B cell (primary cell): Measurements from ENCODE around the gene PGS1. TPM values are rescaled to one million over a fixed set of nuclear protein-coding genes. Genes with fewer than 3 reads are reported as not detected.

Experiments used
- ATAC-seq: fragments of 200-7000 bp; cut with Tn5 transposase; one replicate; pipeline ENCODE4 v1.10.0; 2021; ENCODE audit warnings: low read depth, mild to moderate bottlenecking, moderate number of reproducible peaks, moderate library complexity
- CTCF ChIA-PET: fragments of 350-600 bp; sonication (Branson Sonifier 250); formaldehyde crosslinking; loops from one replicate; lab custom pipeline; 2021; ENCODE audit warnings: antibody characterized with exemption, inconsistent platforms; lab: Charles Lee
- POLR2A ChIA-PET: fragments of 350-600 bp; sonication (Branson Sonifier 250); formaldehyde crosslinking; loops from one replicate; lab custom pipeline; 2021; ENCODE audit warnings: antibody characterized with exemption; lab: Charles Lee
- DNase-seq: peaks from one replicate; pipeline ENCODE4 v3.0.0; 2013
- H2AFZ ChIP-seq: 2 replicates; pipeline ENCODE4 v1.6.1; 2012; ENCODE audit warnings: mild to moderate bottlenecking, low read depth, low read length; ENCODE audit not compliant: insufficient read depth, poor library complexity, severe bottlenecking
- H3K27ac ChIP-seq, 2 donors: 1 replicate in 1 of 2; 2 replicates in 1 of 2; pipeline ENCODE4 v1.5.1; 2012 to 2013; ENCODE audit warnings: low read length in 2 of 2, mild to moderate bottlenecking in 2 of 2, moderate library complexity in 1 of 2
- H3K27me3 ChIP-seq, 4 experiments: fragments of 200-600 bp in 1 of 4; sonication (generic) in 1 of 4; replicated peaks in 1 of 4; 1 replicate in 2 of 4; 2 replicates in 2 of 4; pipeline versions ENCODE4 v1.6.1 to v1.7.0; 2013 to 2016; ENCODE audit warnings: low read length in 3 of 4, mild to moderate bottlenecking in 2 of 4, mixed read lengths in 1 of 4, moderate library complexity in 1 of 4; ENCODE audit not compliant: insufficient read depth in 4 of 4, control insufficient read depth in 3 of 4; ENCODE audit errors: control extremely low read depth in 1 of 4
- H3K36me3 ChIP-seq, 2 experiments: replicated peaks in 1 of 2; 1 replicate in 1 of 2; 2 replicates in 1 of 2; pipeline versions ENCODE4 v1.6.1 to v1.7.1; 2013; ENCODE audit warnings: low read length in 1 of 2; ENCODE audit not compliant: insufficient read depth in 2 of 2, control insufficient read depth in 1 of 2; ENCODE audit errors: control extremely low read depth in 1 of 2, extremely low read depth in 1 of 2
- H3K4me1 ChIP-seq, 2 donors: fragments of 200-600 bp in 1 of 2; sonication (generic) in 1 of 2; 1 replicate in 1 of 2; 2 replicates in 1 of 2; pipeline versions ENCODE4 v1.5.1 to v1.6.1; 2013 to 2017; ENCODE audit warnings: low read length in 2 of 2; ENCODE audit not compliant: control insufficient read depth in 2 of 2, insufficient read depth in 2 of 2
- H3K4me2 ChIP-seq: replicated peaks from 2 replicates; pipeline ENCODE3; 2012; ENCODE audit warnings: mild to moderate bottlenecking, low read depth, low read length; ENCODE audit not compliant: poor library complexity, severe bottlenecking
- H3K4me3 ChIP-seq, 5 experiments: fragments of 200-600 bp in 1 of 5; sonication (generic) in 1 of 5; 1 replicate in 3 of 5; 2 replicates in 2 of 5; pipeline versions ENCODE4 v1.5.1 to v1.7.0; 2011 to 2016; ENCODE audit warnings: low read length in 4 of 5, mild to moderate bottlenecking in 4 of 5, low read depth in 2 of 5, control low read depth in 1 of 5, moderate library complexity in 1 of 5; ENCODE audit not compliant: insufficient read depth in 1 of 5; ENCODE audit errors: control extremely low read depth in 1 of 5, extremely low read depth in 1 of 5
- H3K79me2 ChIP-seq: fragments of 200-600 bp; sonication (generic); one replicate; pipeline ENCODE4 v1.6.0; 2016; ENCODE audit warnings: low read length; ENCODE audit not compliant: control insufficient read depth, insufficient read depth
- H3K9ac ChIP-seq: fragments of 200-600 bp; sonication (generic); 2 replicates; pipeline ENCODE4 v1.6.1; 2017; ENCODE audit warnings: mild to moderate bottlenecking, low read length, moderate library complexity
- H3K9me3 ChIP-seq, 3 donors: one replicate each; pipeline versions ENCODE4 v1.6.1 to v1.7.1; 2013; ENCODE audit warnings: low read length in 2 of 3; ENCODE audit not compliant: control insufficient read depth in 2 of 3, insufficient read depth in 1 of 3; ENCODE audit errors: control extremely low read depth in 1 of 3
- H4K20me1 ChIP-seq: 2 replicates; pipeline ENCODE4 v1.6.0; 2012; ENCODE audit warnings: mild to moderate bottlenecking, low read length; ENCODE audit not compliant: insufficient read depth, control insufficient read depth, poor library complexity, severe bottlenecking
- H3K27ac Mint-ChIP-seq: one replicate; pipeline ENCODE4 v1.8.0; 2021; ENCODE audit warnings: mixed read lengths
- H3K27me3 Mint-ChIP-seq: one replicate; pipeline ENCODE4 v1.8.0; 2021; ENCODE audit warnings: mixed read lengths
- H3K4me1 Mint-ChIP-seq: one replicate; pipeline ENCODE4 v1.8.0; 2021; ENCODE audit warnings: mixed read lengths
- H3K4me3 Mint-ChIP-seq: one replicate; pipeline ENCODE4 v1.8.0; 2021; ENCODE audit warnings: mixed read lengths
- H3K9me3 Mint-ChIP-seq: one replicate; pipeline ENCODE4 v1.8.0; 2022; ENCODE audit warnings: mixed read lengths; ENCODE audit not compliant: insufficient read depth
- EZH2 ChIP-seq: IDR thresholded peaks from 2 replicates; pipeline ENCODE4 v1.6.1; 2012; ENCODE audit warnings: borderline replicate concordance, low read depth, mild to moderate bottlenecking, moderate library complexity, low read length; ENCODE audit not compliant: insufficient read depth, poor library complexity, severe bottlenecking
- WGBS: methylation state at CpG from one replicate; pipeline ENCODE4 v1.1.5; 2013; ENCODE audit warnings: missing lambda C conversion rate; ENCODE audit not compliant: insufficient coverage; 5-methylcytosine and 5-hydroxymethylcytosine counted together
- intact Hi-C: fragments of 100-400 bp; cut with micrococcal nuclease; formaldehyde crosslinking; loops from one replicate; pipeline ENCODE4 v1.10.0; 2022
- polyA plus RNA-seq: library from polyadenylated mRNA; depleted of rRNA; stranded (reverse); fragments of >200 nt; gene quantifications from 2 replicates; pipeline ENCODE4 v1.2.3, GENCODE V29; 2012
- total RNA-seq, 2 donors: library from RNA; stranded (reverse); fragments of 120-200 nt in 1 of 2; gene quantifications; 1 replicate in 1 of 2; 2 replicates in 1 of 2; pipeline versions ENCODE4 v1.2.3 to v1.2.4, GENCODE V29; 2013 to 2022
- TF ChIP-seq, protein P1 (sequence below): fragments of 200-600 bp; IDR thresholded peaks from one replicate; pipeline ENCODE4 v1.8.0; 2022; ENCODE audit warnings: antibody characterized with exemption, mild to moderate bottlenecking

Gene PGS1
- total and polyA plus RNA-seq, 2 donors (not counting 1 experiment from before 2014, with no cell fraction given): 85.1 to 88.3 TPM

DNA sequence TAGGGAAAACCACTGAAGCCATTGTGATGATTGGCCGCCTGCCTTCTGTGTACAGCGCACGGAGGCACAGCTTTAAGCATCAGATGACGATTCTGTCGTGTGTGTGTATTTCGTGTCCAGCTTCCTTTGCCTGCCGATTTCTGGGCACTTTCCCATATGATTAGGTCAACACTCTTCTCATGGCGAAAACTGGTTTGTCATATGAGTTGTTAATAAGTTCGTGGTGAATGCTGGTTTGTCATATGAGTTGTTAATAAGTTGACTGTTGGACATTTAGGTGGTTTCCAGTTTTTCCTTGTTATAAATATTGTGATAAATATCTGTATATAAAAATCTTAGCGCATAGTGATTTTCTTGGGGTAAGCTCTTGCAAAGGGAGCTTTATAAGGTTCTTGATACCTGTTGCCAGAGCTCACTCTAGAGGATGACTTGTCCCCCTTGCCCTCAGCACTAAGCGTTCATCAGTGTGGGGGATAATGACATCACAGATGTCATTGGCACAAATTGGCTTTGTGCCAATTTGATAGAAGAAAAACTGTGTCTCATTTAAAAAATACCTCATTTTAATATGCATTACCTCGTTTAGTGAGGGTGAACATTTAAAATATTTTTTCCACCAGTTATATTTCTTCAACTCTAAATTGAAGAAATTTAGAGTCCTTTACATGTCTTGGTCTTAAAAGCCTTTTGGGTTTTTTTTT is 40.0 kb downstream of the PGS1 start:
- H3K4me2 ChIP-seq: no peak overlapping the region
- POLR2A ChIA-PET: interaction anchor here (0.5 kb wide), 1 partner anchor 136 kb away, joined by 7 read pairs; no protein-coding TSS in a partner anchor
- H3K27ac Mint-ChIP-seq: no peak overlapping the region

More for the DNA sequence above, 40.0 kb downstream of the PGS1 start:
- peaks cover 15% of the 10 kb centered on the region for H3K79me2 ChIP-seq
- DNase-seq (no peak), ATAC-seq (no peak)
- Mint-ChIP-seq H3K4me1 (peaks cover 10% of the 10 kb centered on the region), H3K4me3 (no peak overlapping the region), H3K27me3 (no peaks in the 10 kb centered on the region), H3K9me3 (no peaks in the 10 kb centered on the region)
- H3K4me3 ChIP-seq: no peak overlapping the region
- H3K4me1 ChIP-seq: no peaks in the 10 kb centered on the region
- H3K27me3 ChIP-seq: no peaks in the 10 kb centered on the region
- H3K9me3 ChIP-seq: no peaks in the 10 kb centered on the region
- CTCF ChIA-PET: interaction anchor here (0.9 to 7.3 kb wide), 5 partner anchors 22 to 168 kb away, joined by 3 to 83 read pairs (median 6); no protein-coding TSS in a partner anchor
- peaks cover 0 to 69% of the 10 kb centered on the region in 2 experiments for H3K36me3 ChIP-seq
- no peak overlapping the region for H2AFZ ChIP-seq
- intact Hi-C loops: loop anchor here (5.0 kb wide), 1 partner anchor 36 kb away; no protein-coding TSS in a partner anchor
- no peak overlapping the region for H3K27ac ChIP-seq
- H4K20me1 ChIP-seq: peaks cover 61% of the 10 kb centered on the region
- no peak for TF ChIP-seq EZH2
- TF ChIP-seq, protein P1, sequence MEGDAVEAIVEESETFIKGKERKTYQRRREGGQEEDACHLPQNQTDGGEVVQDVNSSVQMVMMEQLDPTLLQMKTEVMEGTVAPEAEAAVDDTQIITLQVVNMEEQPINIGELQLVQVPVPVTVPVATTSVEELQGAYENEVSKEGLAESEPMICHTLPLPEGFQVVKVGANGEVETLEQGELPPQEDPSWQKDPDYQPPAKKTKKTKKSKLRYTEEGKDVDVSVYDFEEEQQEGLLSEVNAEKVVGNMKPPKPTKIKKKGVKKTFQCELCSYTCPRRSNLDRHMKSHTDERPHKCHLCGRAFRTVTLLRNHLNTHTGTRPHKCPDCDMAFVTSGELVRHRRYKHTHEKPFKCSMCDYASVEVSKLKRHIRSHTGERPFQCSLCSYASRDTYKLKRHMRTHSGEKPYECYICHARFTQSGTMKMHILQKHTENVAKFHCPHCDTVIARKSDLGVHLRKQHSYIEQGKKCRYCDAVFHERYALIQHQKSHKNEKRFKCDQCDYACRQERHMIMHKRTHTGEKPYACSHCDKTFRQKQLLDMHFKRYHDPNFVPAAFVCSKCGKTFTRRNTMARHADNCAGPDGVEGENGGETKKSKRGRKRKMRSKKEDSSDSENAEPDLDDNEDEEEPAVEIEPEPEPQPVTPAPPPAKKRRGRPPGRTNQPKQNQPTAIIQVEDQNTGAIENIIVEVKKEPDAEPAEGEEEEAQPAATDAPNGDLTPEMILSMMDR: no peak
- WGBS: 81% methylated on average over 6 of the region's 12 CpGs
- no peak overlapping the region for H3K9ac ChIP-seq
